PFSK-1 (cell line): ENCODE measurements around the gene BUD31.

Experiments used
- POLR2AphosphoS5 ChIP-seq: IDR thresholded peaks from 2 replicates; pipeline ENCODE4 v1.6.1; 2012; ENCODE audit warnings: low read depth, mild to moderate bottlenecking, control low read depth, low read length, moderate library complexity
- TAF1 ChIP-seq: IDR thresholded peaks from 2 replicates; pipeline ENCODE4 v1.6.1; 2012; ENCODE audit warnings: low read length, control low read depth, borderline replicate concordance; ENCODE audit not compliant: insufficient read depth

DNA sequence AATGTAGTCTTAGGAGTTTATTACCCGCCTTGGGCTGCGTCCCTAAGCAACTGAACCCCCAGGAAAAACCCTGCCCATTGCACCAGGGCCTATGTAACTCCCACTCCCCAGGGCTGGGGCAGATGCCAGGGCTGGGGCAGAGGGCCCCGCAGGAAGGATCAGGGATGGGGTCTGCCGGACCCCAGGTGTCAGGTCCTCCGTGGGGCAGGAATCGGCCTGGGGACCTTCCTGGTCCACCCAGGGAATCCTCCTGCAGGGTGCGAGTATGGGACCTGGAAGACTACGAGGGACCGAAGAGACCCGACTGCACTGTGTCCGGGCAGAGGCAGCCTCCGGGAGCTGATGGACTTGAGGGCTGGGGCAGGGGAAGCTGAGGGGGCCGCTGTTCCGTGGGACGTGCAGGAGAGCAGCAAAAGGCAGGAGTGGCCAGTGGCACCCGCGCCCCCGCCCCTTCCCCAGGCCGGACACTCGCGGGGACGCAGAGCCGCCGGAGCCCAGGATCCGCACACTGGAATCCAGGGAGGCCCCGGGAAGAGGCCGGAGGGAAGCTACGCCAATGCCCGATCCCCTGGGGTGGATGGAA, 59.7 kb downstream of the BUD31 start:
- TF ChIP-seq POLR2AphosphoS5 (no peak), TAF1 (no peak)
